Cardiac fibroblast (primary cell): ENCODE results near the gene PEMT.
"Not testable (repeated sequence)": the region's sequence is repeated elsewhere in the genome, so short reads cannot be mapped to it uniquely, and the experiment has no call there.

Source experiments
- DNase-seq, 2 donors: peaks; one replicate each; pipeline versions ENCODE4 v3.0.0 to v3.0.0-alpha.2; 2010; ENCODE audit warnings: low read depth in 2 of 2
- H3K4me3 ChIP-seq, 2 donors: replicated peaks in 1 of 2; 1 replicate in 1 of 2; 2 replicates in 1 of 2; pipeline ENCODE4 v1.5.1; 2011; ENCODE audit warnings: low read depth in 2 of 2, low read length in 2 of 2, mild to moderate bottlenecking in 2 of 2, moderate library complexity in 1 of 2
- CTCF ChIP-seq: IDR thresholded peaks from one replicate; pipeline ENCODE4 v1.5.1; 2011; ENCODE audit warnings: low read depth, mild to moderate bottlenecking, low read length, inconsistent platforms

PEMT gene

DNA sequence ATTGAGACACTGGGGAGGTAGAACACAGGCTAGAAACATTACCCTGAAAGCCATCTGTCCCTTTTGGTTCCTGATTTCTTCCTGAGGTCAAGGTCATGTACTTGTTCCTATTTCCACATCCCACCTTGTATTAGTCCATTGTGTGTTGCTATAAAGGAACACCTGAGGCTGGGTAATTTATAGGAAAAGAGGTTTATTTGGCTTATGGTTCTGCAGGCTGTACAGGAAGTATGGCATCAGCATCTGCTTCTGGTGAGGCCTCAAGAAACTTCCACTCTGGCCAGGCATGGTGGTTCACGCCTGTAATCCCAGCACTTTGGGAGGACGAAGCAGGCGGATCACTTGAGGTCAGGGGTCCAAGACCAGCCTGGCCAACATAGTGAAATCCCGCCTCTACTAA lies 122.2 kb downstream of the PEMT start:
- no peak for TF ChIP-seq CTCF
- DNase-seq: no peak
- no peak overlapping the region for H3K4me3 ChIP-seq

- DNase-seq: no peak
- TF ChIP-seq CTCF: no peak
- H3K4me3 ChIP-seq: no peak overlapping the region
Measured at GRCh38 chr17:17468217-17469010, 123.1 kb downstream of the PEMT start.

DNA sequence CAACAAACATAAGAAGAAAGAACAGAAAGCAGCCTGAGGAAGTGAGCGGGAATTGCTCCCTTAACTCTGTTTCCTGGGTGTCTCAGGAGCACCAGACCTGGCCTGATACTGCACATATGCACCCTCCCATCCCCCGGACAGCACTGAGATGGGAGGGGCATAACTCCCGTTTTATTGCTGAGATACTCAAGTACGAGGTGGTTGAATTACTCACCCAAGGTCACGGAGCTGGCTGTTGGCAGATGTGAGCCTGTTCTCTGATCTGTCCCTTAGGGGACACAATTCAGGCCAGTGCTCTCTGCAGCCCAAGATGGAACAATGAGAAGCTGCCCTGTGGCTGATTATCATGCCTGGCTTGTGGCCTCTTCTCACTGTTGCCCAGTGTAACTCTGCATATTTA lies 123.8 kb downstream of the PEMT start:
- peak; percentile 7 to 24 for DNase-seq
- no peak for TF ChIP-seq CTCF
- H3K4me3 ChIP-seq: no peak overlapping the region

DNA sequence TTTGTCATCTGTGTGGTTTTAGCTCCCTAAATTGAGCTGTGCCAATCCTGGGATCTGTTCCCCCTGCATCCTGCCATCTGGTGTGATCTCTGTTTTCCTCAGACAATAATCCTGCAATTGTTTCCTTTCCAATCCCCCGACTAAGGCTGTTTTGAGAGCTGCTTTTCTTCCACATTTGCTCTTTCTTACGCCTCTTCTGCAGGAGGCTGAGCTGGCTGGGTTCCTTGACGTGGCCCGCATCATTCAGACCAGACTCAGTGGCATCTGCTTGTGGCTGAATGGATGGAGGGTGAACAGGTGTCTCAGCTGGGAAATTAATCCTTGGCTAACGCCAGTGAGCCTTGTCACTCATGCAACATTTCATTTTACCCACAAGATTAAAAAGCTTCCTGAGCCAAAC lies 124.5 kb downstream of the PEMT start:
- TF ChIP-seq CTCF: no peak
- DNase-seq: no peak
- no peak overlapping the region for H3K4me3 ChIP-seq

DNA sequence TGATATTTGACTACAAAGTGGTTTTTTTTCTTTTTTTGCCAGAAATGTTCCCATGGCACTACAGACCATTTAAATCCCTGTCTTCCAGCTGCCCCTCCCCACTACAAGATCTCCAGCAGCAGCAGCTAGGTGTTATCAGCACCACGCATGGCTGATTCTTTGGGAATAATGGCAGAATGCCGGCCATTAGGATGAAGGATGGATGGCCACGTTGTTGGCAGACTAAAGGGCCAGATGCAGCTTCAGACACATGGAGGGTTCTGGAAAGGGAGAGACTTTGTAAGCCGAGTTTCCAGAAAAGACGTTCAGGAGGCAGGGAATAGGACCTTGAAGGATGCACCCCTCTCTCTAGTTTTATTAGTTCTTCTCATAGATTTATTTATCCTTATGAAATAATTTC lies 125.0 kb downstream of the PEMT start:
- no peak overlapping the region for H3K4me3 ChIP-seq
- no peak for TF ChIP-seq CTCF
- no peak for DNase-seq

- peak in 1 of 2 donors; percentile 6 for DNase-seq
- H3K4me3 ChIP-seq: not testable (repeated sequence)
Measured at GRCh38 chr17:17465878-17466277, 125.6 kb downstream of the PEMT start.

DNA sequence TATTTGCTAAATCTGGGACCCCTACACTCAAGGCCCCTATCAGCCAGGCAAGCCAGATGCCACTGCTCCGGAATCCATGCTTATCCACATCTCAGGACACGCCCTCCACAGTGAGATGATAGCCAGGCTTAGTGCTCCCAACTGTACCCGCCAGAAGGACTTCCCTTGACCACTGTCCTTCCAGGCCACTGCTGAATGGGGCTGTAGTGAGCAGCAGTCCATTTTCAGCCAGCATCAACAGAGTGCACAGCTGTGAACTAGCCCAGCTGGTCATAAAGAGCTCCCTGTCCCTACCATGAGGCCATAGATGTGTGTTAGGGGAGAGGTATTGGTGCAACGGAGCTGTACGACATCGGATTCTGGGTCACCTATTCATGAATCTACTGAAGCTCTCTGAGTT lies 127.7 kb downstream of the PEMT start:
- H3K4me3 ChIP-seq: no peak overlapping the region
- no peak for TF ChIP-seq CTCF
- no peak for DNase-seq
